Gastrocnemius medialis (tissue), 4 donors: ENCODE data around the gene KIF21B.

ENCODE experiments used
- POLR2A ChIP-seq, 2 donors: fragments of 450-650 bp; IDR thresholded peaks; one replicate each; pipeline ENCODE4 v1.6.1; 2017; ENCODE audit warnings: antibody characterized with exemption in 2 of 2, mild to moderate bottlenecking in 2 of 2, moderate library complexity in 2 of 2
- TF ChIP-seq, protein P1 (sequence below), 5 experiments: fragments of 450-650 bp in 3 of 5; fragments of 200-600 bp in 2 of 5; sonication (generic) in 2 of 5; IDR thresholded peaks in 4 of 5; conservative IDR thresholded peaks in 1 of 5; 1 replicate in 4 of 5; 2 replicates in 1 of 5; pipeline ENCODE4 v1.5.1; 2016 to 2019; ENCODE audit warnings: antibody characterized with exemption in 5 of 5, mild to moderate bottlenecking in 3 of 5, moderate library complexity in 3 of 5

DNA sequence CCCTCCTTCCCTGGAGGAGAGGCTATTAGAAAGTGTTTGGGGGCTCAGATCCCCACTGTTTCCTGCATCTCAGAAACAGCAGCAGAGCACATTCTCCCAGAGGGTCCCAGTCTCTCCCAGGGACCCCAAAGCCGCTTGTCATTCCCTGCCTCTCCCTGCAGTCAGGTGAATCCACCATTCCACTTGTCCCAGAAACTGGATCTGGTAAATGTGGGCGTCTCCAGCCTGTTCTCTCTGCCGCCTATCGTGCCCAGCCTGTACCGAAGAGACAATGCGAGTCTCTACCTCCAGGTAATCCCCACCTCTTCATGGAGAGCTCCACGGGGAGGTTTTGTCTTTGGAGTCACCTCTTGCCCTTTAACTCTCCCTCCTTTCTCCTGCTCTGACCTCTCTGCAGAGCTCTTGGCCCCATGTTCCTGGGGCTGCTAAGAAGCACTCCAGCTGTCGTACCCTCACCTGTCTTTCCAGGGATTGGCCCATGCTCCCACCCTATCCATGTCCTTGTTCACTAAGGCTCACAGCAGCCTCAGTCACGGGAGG lies 101.9 kb downstream of the KIF21B start:
- TF ChIP-seq, protein P1, sequence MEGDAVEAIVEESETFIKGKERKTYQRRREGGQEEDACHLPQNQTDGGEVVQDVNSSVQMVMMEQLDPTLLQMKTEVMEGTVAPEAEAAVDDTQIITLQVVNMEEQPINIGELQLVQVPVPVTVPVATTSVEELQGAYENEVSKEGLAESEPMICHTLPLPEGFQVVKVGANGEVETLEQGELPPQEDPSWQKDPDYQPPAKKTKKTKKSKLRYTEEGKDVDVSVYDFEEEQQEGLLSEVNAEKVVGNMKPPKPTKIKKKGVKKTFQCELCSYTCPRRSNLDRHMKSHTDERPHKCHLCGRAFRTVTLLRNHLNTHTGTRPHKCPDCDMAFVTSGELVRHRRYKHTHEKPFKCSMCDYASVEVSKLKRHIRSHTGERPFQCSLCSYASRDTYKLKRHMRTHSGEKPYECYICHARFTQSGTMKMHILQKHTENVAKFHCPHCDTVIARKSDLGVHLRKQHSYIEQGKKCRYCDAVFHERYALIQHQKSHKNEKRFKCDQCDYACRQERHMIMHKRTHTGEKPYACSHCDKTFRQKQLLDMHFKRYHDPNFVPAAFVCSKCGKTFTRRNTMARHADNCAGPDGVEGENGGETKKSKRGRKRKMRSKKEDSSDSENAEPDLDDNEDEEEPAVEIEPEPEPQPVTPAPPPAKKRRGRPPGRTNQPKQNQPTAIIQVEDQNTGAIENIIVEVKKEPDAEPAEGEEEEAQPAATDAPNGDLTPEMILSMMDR (IDR thresholded peaks at IDR 0.05 in 4 of 5, conservative IDR thresholded peaks at IDR 0.05 in 1 of 5): no peak
- no peak for TF ChIP-seq POLR2A (IDR thresholded peaks at IDR 0.05)
